Measurements from ENCODE around the gene GSTM4. TPM values are rescaled to one million over a fixed set of nuclear protein-coding genes. Genes with fewer than 3 reads are reported as not detected.

The GSTM4 gene
- total and polyA plus RNA-seq, 2 of the 4 experiments (the other 2 are of a cell fraction) = 10.4 to 37.8 TPM

DNA sequence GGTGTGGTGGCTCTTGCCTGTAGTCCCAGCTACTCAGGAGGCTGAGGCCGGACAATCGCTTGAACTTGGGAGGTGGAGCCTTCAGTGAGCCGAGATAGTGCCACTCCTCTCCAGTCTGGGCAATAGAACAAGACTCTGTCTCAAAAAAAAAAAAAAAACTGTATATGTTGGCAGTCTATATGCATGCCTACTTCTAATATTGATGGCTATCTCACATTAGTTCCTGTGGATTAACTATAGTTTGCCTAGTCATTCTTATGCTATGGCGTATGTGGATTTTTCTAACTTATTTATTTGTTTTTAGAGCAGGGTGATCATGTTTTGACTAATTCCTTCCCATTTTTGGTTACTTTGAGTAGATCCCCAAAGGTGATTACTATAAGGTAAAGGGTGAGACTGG is 41.2 kb downstream of the GSTM4 start:
- Histone ChIP-seq H3K27me3 (ENCODE audit: control insufficient read depth, insufficient read depth, low read length) (no peaks in the 10 kb centered on the region), H3K56ac (ENCODE audit: extremely low read depth, insufficient read depth, low read length) (no peak overlapping the region), H3K9me3 (ENCODE audit: control insufficient read depth, insufficient read depth, low read length) (no peaks in the 10 kb centered on the region), H3K9ac (ENCODE audit: low read depth, low read length) (no peak overlapping the region), H4K5ac (ENCODE audit: low read depth, low read length) (no peak overlapping the region), H2BK15ac (ENCODE audit: low read depth, low read length) (no peak overlapping the region), H3K4me2 (ENCODE audit: low read depth, low read length) (no peak overlapping the region), H3K4me3 (ENCODE audit: insufficient read depth, low read depth, low read length) (no peak overlapping the region), H3K36me3 (ENCODE audit: control insufficient read depth, insufficient read depth, low read length) (no peaks in the 10 kb centered on the region), H2AK5ac (ENCODE audit: low read depth, low read length) (no peak overlapping the region), H2BK120ac (ENCODE audit: low read depth, low read length) (no peak overlapping the region), H4K91ac (ENCODE audit: insufficient read depth, low read depth, low read length) (no peak overlapping the region), H4K20me1 (ENCODE audit: insufficient read depth, low read length) (no peaks in the 10 kb centered on the region), H3K9me1 (ENCODE audit: insufficient read depth, low read length) (no peaks in the 10 kb centered on the region), H3K27ac (ENCODE audit: insufficient read depth, low read length) (no peak overlapping the region), H3K4me1 (ENCODE audit: control insufficient read depth, insufficient read depth, low read length) (no peaks in the 10 kb centered on the region), H3K23ac (ENCODE audit: low read depth, low read length) (no peak overlapping the region), H2AFZ (replicated peaks; ENCODE audit: low read length, poor library complexity) (no peak overlapping the region), H3K79me1 (ENCODE audit: low read depth in 1 of 2, low read length in 2 of 2) (no peaks in the 10 kb centered on the region), H4K8ac (ENCODE audit: low read depth in 2 of 2, low read length in 2 of 2) (no peak overlapping the region), H2BK5ac (ENCODE audit: low read depth, low read length, poor library complexity, severe bottlenecking) (no peak overlapping the region), H3K4ac (ENCODE audit: low read depth, low read length) (no peak overlapping the region), H2AK9ac (replicated peaks; ENCODE audit: low read depth, low read length, poor library complexity) (no peak overlapping the region), H2BK20ac (ENCODE audit: low read depth, low read length) (no peak overlapping the region), H3K18ac (ENCODE audit: low read depth, low read length) (no peak overlapping the region), H3K14ac (replicated peaks; ENCODE audit: low read depth, low read length) (no peak overlapping the region)
- BruUV-seq (replicated peaks) = no TSS peak
- no peak for DNase-seq
- WGBS, 2 experiments (ENCODE audit: extremely low coverage in 2 of 2, insufficient read length in 1 of 2) = no CpG with 5 or more reads among the region's 4 CpGs
- ATAC-seq (ENCODE audit: low read depth) = no peak
- in situ Hi-C loops (cut with MboI; ENCODE audit: low sequenced_read_pairs) (no loop called here), intact Hi-C loops (cut with micrococcal nuclease) (no loop called here), dilution Hi-C loops (cut with HindIII; ENCODE audit: low sequenced_read_pairs, unreplicated experiment) (no loop called here)
- TF ChIP-seq, protein P1, sequence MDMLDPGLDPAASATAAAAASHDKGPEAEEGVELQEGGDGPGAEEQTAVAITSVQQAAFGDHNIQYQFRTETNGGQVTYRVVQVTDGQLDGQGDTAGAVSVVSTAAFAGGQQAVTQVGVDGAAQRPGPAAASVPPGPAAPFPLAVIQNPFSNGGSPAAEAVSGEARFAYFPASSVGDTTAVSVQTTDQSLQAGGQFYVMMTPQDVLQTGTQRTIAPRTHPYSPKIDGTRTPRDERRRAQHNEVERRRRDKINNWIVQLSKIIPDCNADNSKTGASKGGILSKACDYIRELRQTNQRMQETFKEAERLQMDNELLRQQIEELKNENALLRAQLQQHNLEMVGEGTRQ (IDR thresholded peaks at IDR 0.05; ENCODE audit: low read depth, low read length) = no peak
- TF ChIP-seq SMC3 (IDR thresholded peaks at IDR 0.05; ENCODE audit: low read depth, low read length) (no peak), MXI1 (IDR thresholded peaks at IDR 0.05; ENCODE audit: borderline replicate concordance, low read depth, low read length) (no peak), CEBPB (IDR thresholded peaks at IDR 0.05; ENCODE audit: low read depth, low read length) (no peak), ELK1 (IDR thresholded peaks at IDR 0.05; ENCODE audit: borderline replicate concordance, low read depth, low read length) (no peak), RAD21 (IDR thresholded peaks at IDR 0.05; ENCODE audit: low read length) (no peak), CHD1 (IDR thresholded peaks at IDR 0.05; ENCODE audit: low read depth, low read length) (no peak), FOS (IDR thresholded peaks at IDR 0.05; ENCODE audit: low read depth, low read length) (no peak), RCOR1 (IDR thresholded peaks at IDR 0.05; ENCODE audit: insufficient replicate concordance, low read length) (no peak)
- TF ChIP-seq, protein P2, sequence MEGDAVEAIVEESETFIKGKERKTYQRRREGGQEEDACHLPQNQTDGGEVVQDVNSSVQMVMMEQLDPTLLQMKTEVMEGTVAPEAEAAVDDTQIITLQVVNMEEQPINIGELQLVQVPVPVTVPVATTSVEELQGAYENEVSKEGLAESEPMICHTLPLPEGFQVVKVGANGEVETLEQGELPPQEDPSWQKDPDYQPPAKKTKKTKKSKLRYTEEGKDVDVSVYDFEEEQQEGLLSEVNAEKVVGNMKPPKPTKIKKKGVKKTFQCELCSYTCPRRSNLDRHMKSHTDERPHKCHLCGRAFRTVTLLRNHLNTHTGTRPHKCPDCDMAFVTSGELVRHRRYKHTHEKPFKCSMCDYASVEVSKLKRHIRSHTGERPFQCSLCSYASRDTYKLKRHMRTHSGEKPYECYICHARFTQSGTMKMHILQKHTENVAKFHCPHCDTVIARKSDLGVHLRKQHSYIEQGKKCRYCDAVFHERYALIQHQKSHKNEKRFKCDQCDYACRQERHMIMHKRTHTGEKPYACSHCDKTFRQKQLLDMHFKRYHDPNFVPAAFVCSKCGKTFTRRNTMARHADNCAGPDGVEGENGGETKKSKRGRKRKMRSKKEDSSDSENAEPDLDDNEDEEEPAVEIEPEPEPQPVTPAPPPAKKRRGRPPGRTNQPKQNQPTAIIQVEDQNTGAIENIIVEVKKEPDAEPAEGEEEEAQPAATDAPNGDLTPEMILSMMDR (conservative IDR thresholded peaks at IDR 0.05; ENCODE audit: low read depth, low read length) = no peak
- POLR2A ChIA-PET (ENCODE audit: unreplicated experiment) = no interaction called here
- CTCF ChIA-PET = no interaction called here
